HFFc6 (cell line): ENCODE data around the gene PLIN1. TPM values are rescaled to one million over a fixed set of nuclear protein-coding genes. Genes with fewer than 3 reads are reported as not detected.

Experiments
- DNase-seq: peaks from one replicate; pipeline ENCODE4 v3.0.0-alpha.2; 2018
- H3K27ac Mint-ChIP-seq: 2 replicates; pipeline ENCODE4 v1.8.0; 2020; ENCODE audit warnings: mild to moderate bottlenecking, mixed read lengths
- H3K27me3 Mint-ChIP-seq: 2 replicates; pipeline ENCODE4 v1.8.0; 2021; ENCODE audit warnings: mild to moderate bottlenecking, moderate library complexity, mixed read lengths; ENCODE audit not compliant: insufficient read depth
- H3K36me3 Mint-ChIP-seq: 2 replicates; pipeline ENCODE4 v1.8.0; 2021; ENCODE audit warnings: low read depth, mixed read lengths
- H3K4me1 Mint-ChIP-seq: 2 replicates; pipeline ENCODE4 v1.8.0; 2020; ENCODE audit warnings: low read depth, mixed read lengths
- H3K4me3 Mint-ChIP-seq: 2 replicates; pipeline ENCODE4 v1.8.0; 2020; ENCODE audit warnings: mild to moderate bottlenecking, moderate library complexity, mixed read lengths
- H3K9me3 Mint-ChIP-seq: 2 replicates; pipeline ENCODE4 v1.8.0; 2020; ENCODE audit warnings: mild to moderate bottlenecking, mixed read lengths
- CTCF ChIP-seq: fragments of 200-600 bp; sonication (generic); IDR thresholded peaks from 2 replicates; pipeline ENCODE4 v1.5.0; 2021; ENCODE audit warnings: antibody characterized with exemption, mild to moderate bottlenecking
- total RNA-seq, 6 experiments: library from RNA; stranded (reverse); fragmentation: NEBNext Ultra II Directional; extraction: Animal tissue kit (Norgen Biotek cat#: 25700); gene quantifications; 2 replicates in 1 of 6; 3 replicates in 5 of 6; pipeline ENCODE4 v1.2.3, GENCODE V29; 2021

The PLIN1 gene
- total RNA-seq, 6 experiments from 2014 or later = not detected

- no peak overlapping the region for H3K27ac Mint-ChIP-seq
- peaks cover 50% of the 10 kb centered on the region for H3K36me3 Mint-ChIP-seq
- H3K4me3 Mint-ChIP-seq = no peak overlapping the region
- no peak for TF ChIP-seq CTCF
- no peaks in the 10 kb centered on the region for H3K4me1 Mint-ChIP-seq
- DNase-seq = no peak
- H3K27me3 Mint-ChIP-seq = peaks cover 4% of the 10 kb centered on the region
- H3K9me3 Mint-ChIP-seq = peaks cover 4% of the 10 kb centered on the region; the same call in 1 of the 2 replicates
Observed at GRCh38 chr15:89633585-89633984, 45.6 kb downstream of the PLIN1 start.

GRCh38 chr15:89632563-89633430 is 46.4 kb downstream of the PLIN1 start:
- DNase-seq = no peak
- H3K36me3 Mint-ChIP-seq = peaks cover 53% of the 10 kb centered on the region
- no peak overlapping the region for H3K4me3 Mint-ChIP-seq
- no peak overlapping the region for H3K27ac Mint-ChIP-seq
- no peaks in the 10 kb centered on the region for H3K4me1 Mint-ChIP-seq
- H3K27me3 Mint-ChIP-seq = peaks cover 4% of the 10 kb centered on the region
- TF ChIP-seq CTCF = no peak
- peaks cover 4% of the 10 kb centered on the region; the same call in 1 of the 2 replicates for H3K9me3 Mint-ChIP-seq

- Mint-ChIP-seq H3K4me3 (no peak overlapping the region), H3K9me3 (peaks cover 4% of the 10 kb centered on the region; the same call in 1 of the 2 replicates), H3K36me3 (peaks cover 56% of the 10 kb centered on the region), H3K27me3 (peaks cover 4% of the 10 kb centered on the region), H3K27ac (no peak overlapping the region), H3K4me1 (no peaks in the 10 kb centered on the region)
- no peak for DNase-seq
- TF ChIP-seq CTCF = no peak
Observed at GRCh38 chr15:89631902-89632264, 47.3 kb downstream of the PLIN1 start.

GRCh38 chr15:89630974-89631901 is 47.9 kb downstream of the PLIN1 start:
- TF ChIP-seq CTCF = no peak
- Mint-ChIP-seq H3K4me1 (no peaks in the 10 kb centered on the region), H3K27me3 (peaks cover 4% of the 10 kb centered on the region), H3K4me3 (no peak overlapping the region), H3K9me3 (peaks cover 4% of the 10 kb centered on the region; the same call in 1 of the 2 replicates), H3K27ac (no peak overlapping the region), H3K36me3 (peaks cover 62% of the 10 kb centered on the region)
- DNase-seq = no peak

GRCh38 chr15:89630260-89630659 is 48.9 kb downstream of the PLIN1 start:
- H3K27me3 Mint-ChIP-seq = peaks cover 4% of the 10 kb centered on the region
- peaks cover 64% of the 10 kb centered on the region for H3K36me3 Mint-ChIP-seq
- no peaks in the 10 kb centered on the region for H3K4me1 Mint-ChIP-seq
- H3K9me3 Mint-ChIP-seq = peaks cover 2% of the 10 kb centered on the region; the same call in 1 of the 2 replicates
- no peak overlapping the region for H3K27ac Mint-ChIP-seq
- H3K4me3 Mint-ChIP-seq = no peak overlapping the region
- no peak for TF ChIP-seq CTCF
- DNase-seq = no peak
